Peyer's patch (tissue), 4 donors: Measurements from ENCODE around the gene THADA.

ENCODE experiments used
- POLR2A ChIP-seq, 2 donors: fragments of 450-650 bp; IDR thresholded peaks; one replicate each; pipeline ENCODE4 v1.5.1; 2017; ENCODE audit warnings: antibody characterized with exemption in 2 of 2, mild to moderate bottlenecking in 2 of 2, moderate library complexity in 2 of 2
- TF ChIP-seq, protein P1 (sequence below), 6 experiments: fragments of 450-650 bp in 4 of 6; fragments of 200-600 bp in 2 of 6; sonication (generic) in 1 of 6; IDR thresholded peaks; one replicate each; pipeline ENCODE4 v1.5.1; 2017 to 2019; ENCODE audit warnings: antibody characterized with exemption in 6 of 6, mild to moderate bottlenecking in 3 of 6, moderate library complexity in 1 of 6

DNA sequence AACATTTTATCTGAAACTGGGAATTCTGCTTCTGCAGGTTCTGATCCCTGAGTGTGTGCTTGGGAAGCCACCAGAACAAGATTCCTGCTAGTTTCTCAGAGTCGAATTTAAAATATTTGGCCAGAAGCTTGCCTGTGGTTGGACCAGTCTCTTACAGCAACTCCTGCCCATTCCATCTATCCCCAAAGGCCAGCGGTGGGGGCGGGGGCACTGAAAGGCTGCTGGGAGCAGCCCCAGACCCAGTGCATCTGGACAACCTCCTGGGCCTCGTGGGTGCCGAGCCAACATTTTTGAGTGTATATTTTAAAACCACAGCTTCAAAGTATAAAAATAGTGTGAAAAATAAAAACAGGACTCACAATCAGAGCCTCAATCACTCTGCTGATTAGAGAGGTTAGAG, 330.8 kb downstream of the THADA start:
- TF ChIP-seq, protein P1, sequence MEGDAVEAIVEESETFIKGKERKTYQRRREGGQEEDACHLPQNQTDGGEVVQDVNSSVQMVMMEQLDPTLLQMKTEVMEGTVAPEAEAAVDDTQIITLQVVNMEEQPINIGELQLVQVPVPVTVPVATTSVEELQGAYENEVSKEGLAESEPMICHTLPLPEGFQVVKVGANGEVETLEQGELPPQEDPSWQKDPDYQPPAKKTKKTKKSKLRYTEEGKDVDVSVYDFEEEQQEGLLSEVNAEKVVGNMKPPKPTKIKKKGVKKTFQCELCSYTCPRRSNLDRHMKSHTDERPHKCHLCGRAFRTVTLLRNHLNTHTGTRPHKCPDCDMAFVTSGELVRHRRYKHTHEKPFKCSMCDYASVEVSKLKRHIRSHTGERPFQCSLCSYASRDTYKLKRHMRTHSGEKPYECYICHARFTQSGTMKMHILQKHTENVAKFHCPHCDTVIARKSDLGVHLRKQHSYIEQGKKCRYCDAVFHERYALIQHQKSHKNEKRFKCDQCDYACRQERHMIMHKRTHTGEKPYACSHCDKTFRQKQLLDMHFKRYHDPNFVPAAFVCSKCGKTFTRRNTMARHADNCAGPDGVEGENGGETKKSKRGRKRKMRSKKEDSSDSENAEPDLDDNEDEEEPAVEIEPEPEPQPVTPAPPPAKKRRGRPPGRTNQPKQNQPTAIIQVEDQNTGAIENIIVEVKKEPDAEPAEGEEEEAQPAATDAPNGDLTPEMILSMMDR (IDR thresholded peaks at IDR 0.05): no peak
- no peak for TF ChIP-seq POLR2A (IDR thresholded peaks at IDR 0.05)
